Measurements from ENCODE around the gene CHCHD6.

Gene CHCHD6

GRCh38 chr3:126749931-126750755 is 46.1 kb downstream of the CHCHD6 start:
- no peak for TF ChIP-seq GATA3 (IDR thresholded peaks at IDR 0.05; ENCODE audit: low read depth, low read length)
- TF ChIP-seq GATA2 (IDR thresholded peaks at IDR 0.05; ENCODE audit: low read depth, low read length), result no peak

DNA sequence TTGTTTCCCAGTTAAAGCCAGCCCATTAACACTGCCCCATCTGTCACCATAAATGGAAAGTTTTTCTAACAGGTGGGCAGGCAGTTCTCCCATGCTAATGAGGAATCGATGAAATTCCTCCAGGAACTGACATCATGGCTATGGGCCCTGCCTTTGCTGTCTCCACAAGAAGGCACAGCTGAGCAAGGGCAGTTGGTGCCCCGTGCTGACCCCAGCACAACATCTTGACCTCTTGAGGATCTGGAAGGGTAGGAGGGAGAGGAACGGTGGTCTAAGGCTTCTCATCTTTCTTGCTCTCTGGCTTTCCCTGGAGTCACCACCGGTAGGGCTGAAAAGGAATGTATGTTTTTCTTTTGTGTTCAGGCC is 46.7 kb downstream of the CHCHD6 start:
- TF ChIP-seq GATA2 (IDR thresholded peaks at IDR 0.05; ENCODE audit: low read depth, low read length) (no peak), GATA3 (IDR thresholded peaks at IDR 0.05; ENCODE audit: low read depth, low read length) (no peak)

DNA sequence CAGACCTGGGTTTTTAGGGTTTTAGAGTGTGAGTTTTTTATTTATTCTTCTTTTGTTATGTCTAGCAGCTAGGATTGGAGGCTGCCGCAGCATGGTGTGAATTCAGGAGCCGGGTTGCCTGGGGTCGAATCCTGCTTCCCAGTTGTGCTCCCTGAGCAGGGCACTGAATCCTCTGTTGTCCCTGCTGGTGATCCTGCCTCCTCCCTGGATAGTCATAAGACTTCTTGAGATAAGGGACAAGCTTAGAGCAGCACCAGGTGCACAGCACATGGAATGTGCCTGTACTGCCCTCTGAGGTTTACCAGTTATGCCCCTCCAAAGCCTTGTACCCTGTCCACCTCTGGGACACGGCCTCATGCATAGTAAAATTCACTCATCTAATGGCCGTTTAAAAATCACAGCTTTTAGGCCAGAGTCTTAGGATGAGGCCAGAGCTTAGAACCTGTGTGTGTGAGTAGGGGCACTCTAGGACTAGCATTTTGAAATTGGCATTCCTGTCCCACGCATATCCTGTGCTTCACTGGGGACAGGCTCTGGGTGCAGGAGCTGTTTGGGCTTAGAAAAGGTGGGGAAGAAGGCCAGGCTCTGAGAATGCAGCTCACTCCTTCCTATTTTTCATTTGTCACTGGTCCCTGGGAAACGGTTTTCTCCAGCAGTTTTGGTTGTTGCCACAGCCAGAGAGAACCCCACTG is 47.7 kb downstream of the CHCHD6 start:
- TF ChIP-seq GATA2 (IDR thresholded peaks at IDR 0.05; ENCODE audit: low read depth, low read length) (peak; percentile 2; the same call in 1 of the 2 replicates), GATA3 (IDR thresholded peaks at IDR 0.05; ENCODE audit: low read depth, low read length) (no peak)

- TF ChIP-seq GATA2 (IDR thresholded peaks at IDR 0.05; ENCODE audit: low read depth, low read length) (0 out of 2 replicates have a peak, but pooled peaks have one; percentile 29), GATA3 (IDR thresholded peaks at IDR 0.05; ENCODE audit: low read depth, low read length) (no peak)
Measured at GRCh38 chr3:126752303-126753190, 48.5 kb downstream of the CHCHD6 start.

- TF ChIP-seq GATA2 (IDR thresholded peaks at IDR 0.05; ENCODE audit: low read depth, low read length), result no peak
- TF ChIP-seq GATA3 (IDR thresholded peaks at IDR 0.05; ENCODE audit: low read depth, low read length), result no peak
Measured at GRCh38 chr3:126753191-126754160, 49.4 kb downstream of the CHCHD6 start.

DNA sequence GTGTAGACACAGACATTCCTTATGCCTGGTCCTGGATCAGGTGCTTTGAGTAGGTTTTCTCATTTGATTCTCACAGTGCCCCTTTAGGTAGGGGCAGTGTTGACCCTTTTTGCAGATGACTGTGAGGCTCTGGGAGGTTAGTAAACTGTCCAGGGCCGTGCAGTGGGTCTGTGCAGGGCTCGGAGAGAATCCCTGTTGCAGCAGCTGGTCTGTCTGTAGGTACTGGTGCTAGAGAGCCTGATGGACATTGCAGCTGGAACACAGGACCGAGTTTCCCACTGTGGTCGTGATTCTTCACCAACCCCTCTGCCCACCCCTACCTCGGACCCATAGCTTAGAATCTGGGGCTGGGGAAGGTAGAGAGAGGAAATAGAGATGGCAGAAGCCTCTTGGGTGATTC is 51.8 kb downstream of the CHCHD6 start:
- TF ChIP-seq GATA3 (IDR thresholded peaks at IDR 0.05; ENCODE audit: low read depth, low read length), result no peak
- TF ChIP-seq GATA2 (IDR thresholded peaks at IDR 0.05; ENCODE audit: low read depth, low read length), result no peak

- TF ChIP-seq GATA2 (IDR thresholded peaks at IDR 0.05; ENCODE audit: low read depth, low read length) (peak; percentile 81), GATA3 (IDR thresholded peaks at IDR 0.05; ENCODE audit: low read depth, low read length) (no peak)
Measured at GRCh38 chr3:126758026-126758425, 54.0 kb downstream of the CHCHD6 start.

DNA sequence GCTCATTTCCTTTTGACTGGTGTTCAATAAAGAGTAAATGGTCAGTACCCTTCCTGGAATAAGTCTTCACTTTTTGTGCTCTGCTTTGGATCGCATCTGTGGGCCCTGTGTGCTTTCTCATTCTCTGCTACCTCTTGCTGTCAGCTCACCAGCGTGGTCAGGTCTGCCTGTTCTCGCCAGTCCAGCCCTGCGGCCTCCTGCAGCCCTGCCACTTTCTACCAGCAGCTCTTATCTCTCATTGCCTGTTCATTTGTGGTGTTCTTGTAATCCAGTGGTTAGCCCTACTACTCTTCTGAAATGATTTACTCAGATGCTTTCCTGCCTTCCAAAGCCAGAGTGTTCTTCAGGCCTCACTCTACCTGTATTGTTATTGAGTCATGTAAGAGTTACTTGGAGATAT is 54.8 kb downstream of the CHCHD6 start:
- TF ChIP-seq GATA3 (IDR thresholded peaks at IDR 0.05; ENCODE audit: low read depth, low read length) (no peak), GATA2 (IDR thresholded peaks at IDR 0.05; ENCODE audit: low read depth, low read length) (no peak)

DNA sequence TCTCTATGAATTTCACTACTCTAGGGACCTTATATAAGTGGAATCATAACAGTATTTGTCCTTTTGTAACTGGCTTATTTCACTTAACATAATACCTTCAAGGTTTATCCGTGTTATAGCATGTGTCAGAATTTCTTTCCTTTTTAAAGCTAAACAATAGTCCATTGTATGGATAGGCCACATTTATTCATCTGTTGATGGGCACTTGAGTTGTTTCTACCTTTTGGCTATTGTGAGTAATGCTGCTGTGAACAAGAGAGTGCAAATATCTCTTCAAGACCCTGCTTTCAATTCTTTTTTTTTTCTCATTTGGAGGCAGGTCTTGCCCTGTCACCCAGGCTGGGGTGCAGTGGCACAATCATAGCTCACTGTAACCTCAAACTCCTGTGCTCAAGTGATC is 56.5 kb downstream of the CHCHD6 start:
- TF ChIP-seq GATA2 (IDR thresholded peaks at IDR 0.05; ENCODE audit: low read depth, low read length) (no peak), GATA3 (IDR thresholded peaks at IDR 0.05; ENCODE audit: low read depth, low read length) (no peak)

DNA sequence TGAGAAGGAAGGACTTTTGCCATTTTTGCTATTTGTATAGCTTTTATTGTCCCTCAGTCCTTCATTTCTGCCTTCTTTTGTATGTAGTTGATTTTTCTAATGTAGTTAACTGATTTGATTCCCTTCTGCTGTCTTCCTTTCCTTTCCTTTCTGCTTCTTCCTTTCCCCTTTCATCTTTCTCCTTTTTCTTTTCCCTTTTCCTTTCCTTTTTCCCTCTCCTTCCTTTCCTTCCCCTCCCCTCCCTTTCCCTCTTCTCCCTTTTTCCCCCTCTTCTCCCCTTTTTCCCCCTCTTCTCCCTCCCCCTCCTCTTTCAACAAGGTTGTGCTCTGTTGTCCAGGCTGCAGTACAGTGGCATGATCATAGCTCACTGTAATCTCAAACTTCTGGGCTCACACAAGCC is 59.0 kb downstream of the CHCHD6 start:
- TF ChIP-seq GATA3 (IDR thresholded peaks at IDR 0.05; ENCODE audit: low read depth, low read length) (no peak), GATA2 (IDR thresholded peaks at IDR 0.05; ENCODE audit: low read depth, low read length) (no peak)

DNA sequence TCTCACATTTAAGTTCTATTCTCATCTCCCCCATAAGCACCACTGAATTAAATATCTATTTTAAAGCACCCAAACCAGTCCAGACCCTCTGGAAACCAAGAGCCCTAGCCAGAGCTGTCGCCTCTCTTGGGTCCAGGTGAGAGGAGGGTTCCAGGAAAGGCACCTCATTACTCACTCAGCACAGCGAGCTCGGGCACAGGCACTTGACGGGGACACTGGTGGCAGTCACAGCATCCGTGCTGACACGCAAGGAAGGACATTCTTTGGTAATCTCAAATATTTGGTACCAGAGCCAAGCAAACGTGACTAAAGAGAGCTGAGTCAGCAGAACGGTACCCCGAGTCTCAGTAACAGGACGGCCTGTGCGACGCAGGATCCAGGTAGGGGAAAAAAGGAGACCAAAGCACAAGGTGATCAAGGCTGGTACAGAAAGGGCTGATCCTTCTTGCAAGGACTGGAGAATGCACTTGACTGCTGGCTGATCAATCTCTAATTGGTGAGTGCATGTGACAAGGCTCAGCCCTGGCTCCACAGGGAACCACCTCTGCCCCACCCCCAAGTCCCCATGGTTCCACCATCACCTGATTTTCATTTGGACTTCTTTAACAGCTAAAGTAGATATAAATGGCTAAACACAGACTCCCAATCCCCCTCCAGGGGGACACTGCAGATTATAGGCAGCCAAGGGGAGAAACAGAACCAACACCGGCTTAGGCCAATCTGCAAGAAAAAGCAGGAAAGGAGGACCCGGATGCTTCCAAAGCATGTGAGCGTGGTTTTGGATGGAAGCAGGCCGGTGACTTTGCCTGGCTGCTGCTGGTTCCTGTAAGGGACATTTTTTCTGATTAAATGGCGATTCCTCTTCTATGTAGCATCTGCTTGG is 61.4 kb downstream of the CHCHD6 start:
- no peak for TF ChIP-seq GATA2 (IDR thresholded peaks at IDR 0.05; ENCODE audit: low read depth, low read length)
- no peak for TF ChIP-seq GATA3 (IDR thresholded peaks at IDR 0.05; ENCODE audit: low read depth, low read length)

GRCh38 chr3:126766653-126767052 is 62.6 kb downstream of the CHCHD6 start:
- TF ChIP-seq GATA3 (IDR thresholded peaks at IDR 0.05; ENCODE audit: low read depth, low read length), result no peak
- no peak for TF ChIP-seq GATA2 (IDR thresholded peaks at IDR 0.05; ENCODE audit: low read depth, low read length)
